Measurements from ENCODE around the gene SMG6. TPM values are rescaled to one million over a fixed set of nuclear protein-coding genes. Genes with fewer than 3 reads are reported as not detected.

The SMG6 gene
- total RNA-seq, 1 donor: 49.3 TPM

DNA sequence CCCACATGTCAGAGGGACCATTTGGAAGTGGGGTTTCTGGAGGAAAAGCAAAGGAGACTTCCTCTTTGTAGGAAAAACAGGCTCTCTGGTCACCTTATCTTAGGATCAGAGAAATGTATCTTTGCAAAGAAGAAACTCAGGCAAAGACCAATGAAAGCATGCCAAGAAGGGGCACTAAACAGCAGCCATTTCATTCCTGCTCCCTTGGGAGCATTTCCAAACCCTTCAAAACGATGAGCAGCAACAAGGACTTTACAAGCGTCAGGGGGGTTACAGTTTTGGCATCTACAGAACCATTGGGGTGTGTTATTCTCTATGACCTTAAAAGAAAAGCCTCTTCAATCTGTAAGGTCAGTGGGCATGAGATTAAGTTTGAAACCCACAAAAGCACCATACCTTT lies 122.8 kb downstream of the SMG6 start:
- no peak for DNase-seq (ENCODE audit: low read depth)
- H3K4me3 ChIP-seq (ENCODE audit: low read depth, low read length): no peak overlapping the region
- TF ChIP-seq, protein P1, sequence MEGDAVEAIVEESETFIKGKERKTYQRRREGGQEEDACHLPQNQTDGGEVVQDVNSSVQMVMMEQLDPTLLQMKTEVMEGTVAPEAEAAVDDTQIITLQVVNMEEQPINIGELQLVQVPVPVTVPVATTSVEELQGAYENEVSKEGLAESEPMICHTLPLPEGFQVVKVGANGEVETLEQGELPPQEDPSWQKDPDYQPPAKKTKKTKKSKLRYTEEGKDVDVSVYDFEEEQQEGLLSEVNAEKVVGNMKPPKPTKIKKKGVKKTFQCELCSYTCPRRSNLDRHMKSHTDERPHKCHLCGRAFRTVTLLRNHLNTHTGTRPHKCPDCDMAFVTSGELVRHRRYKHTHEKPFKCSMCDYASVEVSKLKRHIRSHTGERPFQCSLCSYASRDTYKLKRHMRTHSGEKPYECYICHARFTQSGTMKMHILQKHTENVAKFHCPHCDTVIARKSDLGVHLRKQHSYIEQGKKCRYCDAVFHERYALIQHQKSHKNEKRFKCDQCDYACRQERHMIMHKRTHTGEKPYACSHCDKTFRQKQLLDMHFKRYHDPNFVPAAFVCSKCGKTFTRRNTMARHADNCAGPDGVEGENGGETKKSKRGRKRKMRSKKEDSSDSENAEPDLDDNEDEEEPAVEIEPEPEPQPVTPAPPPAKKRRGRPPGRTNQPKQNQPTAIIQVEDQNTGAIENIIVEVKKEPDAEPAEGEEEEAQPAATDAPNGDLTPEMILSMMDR (IDR thresholded peaks at IDR 0.05; ENCODE audit: insufficient read depth, low read length): no peak

DNA sequence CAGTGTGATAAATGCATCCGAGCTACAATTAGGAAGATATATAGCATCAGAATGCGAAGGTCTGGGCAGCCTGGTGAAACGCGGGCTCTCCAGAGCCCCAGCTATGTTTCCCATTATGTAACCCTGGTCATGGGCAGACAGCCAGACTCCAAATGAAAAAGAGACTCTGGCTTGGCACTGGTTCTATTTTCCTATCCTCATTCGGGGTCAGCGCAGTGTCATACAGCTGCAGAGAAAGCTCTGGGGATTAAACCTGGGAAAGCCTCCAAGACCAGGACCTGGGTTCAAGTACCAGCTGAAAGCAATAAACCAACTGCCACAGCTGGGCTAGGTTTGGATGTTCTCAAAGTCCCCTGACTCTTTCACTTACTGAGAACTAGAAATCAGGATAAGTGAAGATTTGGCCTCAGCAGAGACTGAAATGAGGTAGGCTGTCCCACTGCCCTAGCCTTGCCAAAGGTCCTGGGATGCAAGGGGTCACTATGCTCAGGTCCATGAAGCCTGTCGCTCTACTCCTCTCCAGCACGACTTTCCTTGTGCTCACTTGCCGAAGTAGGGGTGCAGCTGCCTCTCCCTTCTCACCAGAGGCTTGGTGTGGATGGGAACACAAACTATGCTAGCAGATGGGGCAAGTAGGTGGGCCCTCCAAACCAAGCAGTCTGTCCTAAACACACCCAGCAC lies 123.8 kb downstream of the SMG6 start:
- peak; percentile 99 for DNase-seq (ENCODE audit: low read depth)
- TF ChIP-seq, protein P1 (IDR thresholded peaks at IDR 0.05; ENCODE audit: insufficient read depth, low read length): no peak
- no peak overlapping the region for H3K4me3 ChIP-seq (ENCODE audit: low read depth, low read length)

DNA sequence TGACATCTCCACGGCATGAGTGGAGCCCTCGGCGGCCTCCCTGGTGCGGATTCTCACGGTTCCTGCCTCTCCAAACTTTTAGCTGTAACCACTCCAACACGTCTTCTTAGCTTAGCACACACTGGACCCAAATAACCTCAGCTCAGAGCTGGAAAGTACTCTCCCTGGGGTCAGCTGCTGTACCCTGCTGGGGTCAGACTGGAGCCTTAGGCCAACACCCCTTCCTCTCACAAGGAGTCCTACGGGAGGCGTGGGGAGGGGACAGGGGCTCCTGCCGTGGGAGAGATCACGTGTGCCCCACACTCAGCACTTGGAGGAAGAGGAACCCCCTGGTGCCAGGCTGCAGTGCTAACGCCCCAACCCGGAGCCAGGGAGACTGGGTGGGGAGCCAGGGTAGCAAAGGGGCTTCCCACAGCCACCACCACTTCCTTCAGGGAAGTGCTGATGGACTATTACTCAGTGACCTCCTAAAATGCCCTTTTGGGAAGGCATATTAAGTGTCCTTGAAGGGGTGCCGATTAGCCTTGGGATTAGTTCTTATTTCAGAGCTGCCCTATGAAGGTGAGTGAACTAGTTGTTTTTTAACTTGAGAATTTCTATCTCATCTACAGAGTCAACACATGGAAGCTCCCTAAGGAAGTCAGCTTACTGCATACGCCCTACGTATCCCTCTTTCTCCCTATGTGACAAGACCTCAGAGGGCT lies 124.6 kb downstream of the SMG6 start:
- no peak for DNase-seq (ENCODE audit: low read depth)
- H3K4me3 ChIP-seq (ENCODE audit: low read depth, low read length): no peak overlapping the region
- TF ChIP-seq, protein P1 (IDR thresholded peaks at IDR 0.05; ENCODE audit: insufficient read depth, low read length): no peak

DNA sequence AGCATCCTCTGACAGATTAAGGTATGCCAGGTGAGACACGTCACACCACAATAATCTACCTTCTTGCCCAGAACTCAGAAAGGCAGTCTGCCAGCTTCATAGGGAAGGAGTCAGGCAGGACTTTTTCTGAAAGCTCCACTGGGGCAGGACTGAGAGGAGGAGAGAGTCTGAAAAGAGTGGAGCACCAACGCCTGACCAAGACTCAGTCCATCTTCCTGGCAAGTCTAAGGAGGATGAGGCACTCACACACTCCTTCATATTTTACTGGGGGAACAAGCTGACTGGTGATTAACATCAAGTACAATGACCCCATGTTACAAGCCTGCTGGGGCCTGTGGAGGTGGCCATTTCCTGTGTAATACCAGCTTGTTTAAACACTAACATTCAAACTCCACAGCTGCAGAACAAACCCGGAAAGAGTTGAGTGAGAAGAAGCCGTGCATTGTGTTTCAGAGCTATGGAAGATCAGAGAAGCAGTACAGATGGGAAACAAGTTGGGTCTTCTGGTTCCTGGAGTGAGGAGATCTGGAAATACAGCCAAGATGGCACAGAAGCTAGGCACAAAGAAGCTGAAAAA lies 126.3 kb downstream of the SMG6 start:
- TF ChIP-seq, protein P1 (IDR thresholded peaks at IDR 0.05; ENCODE audit: insufficient read depth, low read length): no peak
- H3K4me3 ChIP-seq (ENCODE audit: low read depth, low read length): no peak overlapping the region
- DNase-seq (ENCODE audit: low read depth): no peak

DNA sequence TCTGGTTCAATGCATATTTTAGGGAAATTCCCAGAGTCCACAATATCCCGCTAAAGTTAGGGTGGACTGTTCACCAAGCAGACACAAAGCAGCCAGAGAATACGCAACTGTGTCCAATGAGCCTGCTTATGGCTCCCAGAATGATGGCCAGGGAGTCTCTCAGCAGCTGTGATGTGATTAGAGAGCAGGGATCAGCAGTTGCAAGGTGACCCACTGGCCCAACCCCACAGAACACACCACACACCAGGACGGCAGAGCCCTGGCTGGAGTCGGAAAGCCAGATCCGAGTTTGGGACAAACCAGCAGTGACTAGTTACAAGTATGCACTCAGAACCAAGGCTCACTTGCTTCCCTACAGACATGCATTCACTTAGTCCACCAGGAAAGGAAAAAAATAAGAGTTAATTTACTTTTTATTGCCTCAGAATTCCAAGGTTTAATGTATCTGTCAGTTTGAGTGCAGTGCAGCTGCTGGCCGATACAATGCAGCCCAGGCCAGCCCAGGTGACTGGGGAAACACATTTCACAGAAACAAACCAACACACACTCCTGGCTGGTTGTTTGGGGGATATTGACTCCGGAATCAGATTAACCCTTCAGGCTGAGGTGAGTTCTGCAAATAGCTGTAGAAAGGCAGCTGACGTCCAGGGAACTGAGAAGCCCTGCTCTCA lies 127.0 kb downstream of the SMG6 start:
- H3K4me3 ChIP-seq (ENCODE audit: low read depth, low read length): no peak overlapping the region
- DNase-seq (ENCODE audit: low read depth): no peak
- TF ChIP-seq, protein P1 (IDR thresholded peaks at IDR 0.05; ENCODE audit: insufficient read depth, low read length): no peak

DNA sequence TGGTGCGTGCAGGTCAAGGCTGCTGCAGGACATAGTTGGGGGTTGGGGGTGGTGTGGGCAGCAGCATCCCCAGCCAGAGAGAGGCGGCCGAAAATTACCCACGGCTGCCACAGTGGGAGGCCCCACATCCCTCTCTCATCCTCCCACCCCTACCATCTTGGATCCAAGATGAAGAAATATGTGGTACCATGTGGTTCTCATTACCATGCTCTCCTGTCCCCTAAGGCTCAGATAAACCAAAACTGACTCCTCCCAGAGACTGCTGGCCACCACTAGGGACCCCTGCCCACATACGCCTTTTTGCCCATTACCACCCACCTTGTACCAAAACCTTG lies 128.3 kb downstream of the SMG6 start:
- H3K4me3 ChIP-seq (ENCODE audit: low read depth, low read length): no peak overlapping the region
- TF ChIP-seq, protein P1 (IDR thresholded peaks at IDR 0.05; ENCODE audit: insufficient read depth, low read length): no peak
- peak; percentile 65 for DNase-seq (ENCODE audit: low read depth)
